OCI-LY3 (cell line): ENCODE data around the gene SLC22A17.

ENCODE experiments used
- CTCF ChIP-seq: fragments of 200-600, 300-600 bp; sonication (generic); IDR thresholded peaks from 2 replicates; pipeline ENCODE4 v1.5.1; 2014; ENCODE audit warnings: antibody characterized with exemption, low read length, low read depth
- EZH2phosphoT487 ChIP-seq: fragments of 200-600 bp; shearing (Covaris generic); IDR thresholded peaks from 2 replicates; pipeline ENCODE4 v1.6.1; 2018; ENCODE audit warnings: antibody characterized with exemption, mixed run types, low read depth

GRCh38 chr14:23349156-23349845 is 3.4 kb downstream of the SLC22A17 start:
- TF ChIP-seq CTCF (no peak), EZH2phosphoT487 (no peak)
